Measurements from ENCODE around the gene NEDD9.

DNA sequence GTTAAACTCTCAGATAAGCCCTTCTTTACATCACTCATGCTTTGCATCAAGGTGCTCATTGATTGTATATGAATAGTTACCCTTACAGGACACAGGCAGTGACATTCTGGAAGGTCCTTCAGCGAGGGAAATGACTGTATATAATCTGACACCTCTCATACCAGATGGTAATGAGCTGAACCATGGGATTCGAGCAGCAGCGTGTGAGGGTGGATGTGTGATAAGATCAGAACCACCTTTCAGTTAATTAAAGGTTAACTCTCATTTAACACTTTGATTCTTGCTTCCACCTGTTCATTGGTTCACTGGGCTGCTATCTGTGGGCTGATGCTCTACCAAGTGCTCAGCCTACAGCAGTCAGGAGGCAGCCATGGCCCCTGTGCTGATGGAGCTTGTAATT lies 24.2 kb downstream of the NEDD9 start:
- TF ChIP-seq CTCF (IDR thresholded peaks at IDR 0.05) (no peak), POLR2AphosphoS5 (IDR thresholded peaks at IDR 0.05; ENCODE audit: low read depth, low read length) (no peak), SIN3A (IDR thresholded peaks at IDR 0.05; ENCODE audit: borderline replicate concordance, insufficient read depth, low read depth, low read length) (no peak)
- TF ChIP-seq, protein P1, sequence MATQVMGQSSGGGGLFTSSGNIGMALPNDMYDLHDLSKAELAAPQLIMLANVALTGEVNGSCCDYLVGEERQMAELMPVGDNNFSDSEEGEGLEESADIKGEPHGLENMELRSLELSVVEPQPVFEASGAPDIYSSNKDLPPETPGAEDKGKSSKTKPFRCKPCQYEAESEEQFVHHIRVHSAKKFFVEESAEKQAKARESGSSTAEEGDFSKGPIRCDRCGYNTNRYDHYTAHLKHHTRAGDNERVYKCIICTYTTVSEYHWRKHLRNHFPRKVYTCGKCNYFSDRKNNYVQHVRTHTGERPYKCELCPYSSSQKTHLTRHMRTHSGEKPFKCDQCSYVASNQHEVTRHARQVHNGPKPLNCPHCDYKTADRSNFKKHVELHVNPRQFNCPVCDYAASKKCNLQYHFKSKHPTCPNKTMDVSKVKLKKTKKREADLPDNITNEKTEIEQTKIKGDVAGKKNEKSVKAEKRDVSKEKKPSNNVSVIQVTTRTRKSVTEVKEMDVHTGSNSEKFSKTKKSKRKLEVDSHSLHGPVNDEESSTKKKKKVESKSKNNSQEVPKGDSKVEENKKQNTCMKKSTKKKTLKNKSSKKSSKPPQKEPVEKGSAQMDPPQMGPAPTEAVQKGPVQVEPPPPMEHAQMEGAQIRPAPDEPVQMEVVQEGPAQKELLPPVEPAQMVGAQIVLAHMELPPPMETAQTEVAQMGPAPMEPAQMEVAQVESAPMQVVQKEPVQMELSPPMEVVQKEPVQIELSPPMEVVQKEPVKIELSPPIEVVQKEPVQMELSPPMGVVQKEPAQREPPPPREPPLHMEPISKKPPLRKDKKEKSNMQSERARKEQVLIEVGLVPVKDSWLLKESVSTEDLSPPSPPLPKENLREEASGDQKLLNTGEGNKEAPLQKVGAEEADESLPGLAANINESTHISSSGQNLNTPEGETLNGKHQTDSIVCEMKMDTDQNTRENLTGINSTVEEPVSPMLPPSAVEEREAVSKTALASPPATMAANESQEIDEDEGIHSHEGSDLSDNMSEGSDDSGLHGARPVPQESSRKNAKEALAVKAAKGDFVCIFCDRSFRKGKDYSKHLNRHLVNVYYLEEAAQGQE (IDR thresholded peaks at IDR 0.05; ENCODE audit: insufficient read depth in 1 of 2, low read depth in 2 of 2, low read length in 1 of 2): no peak
